ENCODE measurements around the gene ACTRT2. TPM values are rescaled to one million over a fixed set of nuclear protein-coding genes. Genes with fewer than 3 reads are reported as not detected.

ACTRT2 gene
- total and polyA plus RNA-seq, 10 donors, result not detected

DNA sequence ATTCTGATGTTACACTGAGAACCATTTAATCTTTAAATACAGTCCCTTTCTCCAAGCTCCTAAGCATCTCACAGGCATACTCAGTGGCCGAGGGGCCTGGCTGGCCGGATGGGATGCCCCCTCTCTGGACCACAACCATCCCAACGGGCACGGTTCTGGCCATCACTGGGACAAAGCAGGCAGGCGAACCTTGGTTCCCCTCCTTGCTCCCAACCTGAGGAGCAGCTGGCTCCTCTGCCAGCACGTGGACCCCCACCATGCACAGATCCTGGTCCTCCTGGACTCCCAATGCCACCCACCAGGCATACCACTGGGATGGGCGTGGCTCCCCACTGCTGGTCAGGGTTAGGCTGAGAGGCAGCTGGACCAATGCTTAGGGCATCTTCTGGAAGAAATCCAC lies 27.9 kb downstream of the ACTRT2 start:
- H3K36me3 ChIP-seq, result no peaks in the 10 kb centered on the region
- no peaks in the 10 kb centered on the region for H3K9me3 ChIP-seq
- H3K4me1 ChIP-seq, result no peaks in the 10 kb centered on the region
- H3K4me3 ChIP-seq, result no peak overlapping the region
- peaks cover 0 to 45% (median 10%) of the 10 kb centered on the region in 7 donors for H3K27me3 ChIP-seq (replicated peaks in 1 of 7)
- intact Hi-C loops (cut with DNase I; ENCODE audit: low total_unique reads), result no loop called here
- DNase-seq, result peak; percentile 58
- H3K27ac ChIP-seq, result no peak overlapping the region
- no peak for TF ChIP-seq POLR2A (IDR thresholded peaks at IDR 0.05)
- no peak for TF ChIP-seq POLR2AphosphoS5 (IDR thresholded peaks at IDR 0.05)
- TF ChIP-seq, protein P1, sequence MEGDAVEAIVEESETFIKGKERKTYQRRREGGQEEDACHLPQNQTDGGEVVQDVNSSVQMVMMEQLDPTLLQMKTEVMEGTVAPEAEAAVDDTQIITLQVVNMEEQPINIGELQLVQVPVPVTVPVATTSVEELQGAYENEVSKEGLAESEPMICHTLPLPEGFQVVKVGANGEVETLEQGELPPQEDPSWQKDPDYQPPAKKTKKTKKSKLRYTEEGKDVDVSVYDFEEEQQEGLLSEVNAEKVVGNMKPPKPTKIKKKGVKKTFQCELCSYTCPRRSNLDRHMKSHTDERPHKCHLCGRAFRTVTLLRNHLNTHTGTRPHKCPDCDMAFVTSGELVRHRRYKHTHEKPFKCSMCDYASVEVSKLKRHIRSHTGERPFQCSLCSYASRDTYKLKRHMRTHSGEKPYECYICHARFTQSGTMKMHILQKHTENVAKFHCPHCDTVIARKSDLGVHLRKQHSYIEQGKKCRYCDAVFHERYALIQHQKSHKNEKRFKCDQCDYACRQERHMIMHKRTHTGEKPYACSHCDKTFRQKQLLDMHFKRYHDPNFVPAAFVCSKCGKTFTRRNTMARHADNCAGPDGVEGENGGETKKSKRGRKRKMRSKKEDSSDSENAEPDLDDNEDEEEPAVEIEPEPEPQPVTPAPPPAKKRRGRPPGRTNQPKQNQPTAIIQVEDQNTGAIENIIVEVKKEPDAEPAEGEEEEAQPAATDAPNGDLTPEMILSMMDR (IDR thresholded peaks at IDR 0.05 in 8 of 11, conservative IDR thresholded peaks at IDR 0.05 in 3 of 11), result no peak
- WGBS, 5 donors, result 71 to 86% (median 81%) methylated on average over 5 to 7 of the region's 7 CpGs

DNA sequence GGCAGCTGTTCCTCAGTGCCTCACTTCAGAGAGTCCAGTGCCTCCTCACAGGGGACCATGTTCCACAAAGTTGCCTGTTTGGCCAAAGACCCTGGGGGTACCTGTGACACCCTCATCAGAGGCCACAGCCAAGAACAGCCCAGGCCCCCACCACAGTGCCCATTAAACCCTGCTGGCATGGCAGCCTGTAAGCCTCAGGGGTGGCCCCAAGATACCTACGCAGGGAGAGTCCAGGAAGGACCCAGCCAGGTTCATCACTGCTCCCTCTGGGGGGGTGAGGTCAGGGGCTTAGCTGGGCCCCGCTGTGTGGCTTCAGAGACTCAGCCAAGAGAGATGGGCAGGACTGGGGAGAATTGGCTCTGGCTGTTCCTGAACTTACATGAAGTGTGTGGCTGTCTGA lies 28.6 kb downstream of the ACTRT2 start:
- intact Hi-C loops (cut with DNase I; ENCODE audit: low total_unique reads), result no loop called here
- Histone ChIP-seq H3K4me3 (no peak overlapping the region), H3K9me3 (no peaks in the 10 kb centered on the region), H3K27me3 (replicated peaks in 1 of 7) (peaks cover 0 to 45% (median 5%) of the 10 kb centered on the region in 7 donors), H3K36me3 (no peaks in the 10 kb centered on the region), H3K4me1 (no peaks in the 10 kb centered on the region), H3K27ac (no peak overlapping the region)
- peak; percentile 52 for DNase-seq
- TF ChIP-seq POLR2A (IDR thresholded peaks at IDR 0.05), result no peak
- TF ChIP-seq, protein P1 (IDR thresholded peaks at IDR 0.05 in 8 of 11, conservative IDR thresholded peaks at IDR 0.05 in 3 of 11), result no peak
- TF ChIP-seq POLR2AphosphoS5 (IDR thresholded peaks at IDR 0.05), result no peak
- WGBS, 5 donors, result 77 to 94% (median 88%) methylated on average over 2 of the region's 2 CpGs; no CpG with 5 or more reads in 1 of the 5 donors

DNA sequence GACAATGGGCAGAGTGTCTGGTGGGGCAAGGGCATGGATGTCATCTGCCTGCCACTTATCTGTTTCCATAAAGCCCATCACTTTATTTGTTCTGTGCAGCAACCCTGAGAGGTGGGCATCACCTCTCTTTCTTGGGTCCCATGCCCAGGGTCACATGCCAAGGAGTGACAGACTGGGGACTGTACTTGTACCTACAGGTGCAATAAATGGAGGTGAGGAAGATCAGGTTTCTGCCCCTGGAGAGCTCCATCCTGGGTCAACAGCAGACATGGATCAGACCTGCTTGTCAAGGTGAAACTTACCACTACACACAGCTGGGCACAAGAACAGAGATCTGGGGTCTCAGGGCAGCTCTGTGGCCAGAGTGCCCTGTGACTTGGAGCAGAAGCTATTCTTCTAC lies 29.3 kb downstream of the ACTRT2 start:
- TF ChIP-seq POLR2AphosphoS5 (IDR thresholded peaks at IDR 0.05) (no peak), POLR2A (IDR thresholded peaks at IDR 0.05) (no peak)
- TF ChIP-seq, protein P1 (IDR thresholded peaks at IDR 0.05 in 8 of 11, conservative IDR thresholded peaks at IDR 0.05 in 3 of 11), result no peak
- Histone ChIP-seq H3K4me3 (no peak overlapping the region), H3K9me3 (no peaks in the 10 kb centered on the region), H3K36me3 (no peaks in the 10 kb centered on the region), H3K27ac (no peak overlapping the region), H3K4me1 (no peaks in the 10 kb centered on the region), H3K27me3 (replicated peaks in 1 of 7) (peaks cover 0 to 43% (median 5%) of the 10 kb centered on the region in 7 donors)
- intact Hi-C loops (cut with DNase I; ENCODE audit: low total_unique reads), result no loop called here
- DNase-seq, result no peak

DNA sequence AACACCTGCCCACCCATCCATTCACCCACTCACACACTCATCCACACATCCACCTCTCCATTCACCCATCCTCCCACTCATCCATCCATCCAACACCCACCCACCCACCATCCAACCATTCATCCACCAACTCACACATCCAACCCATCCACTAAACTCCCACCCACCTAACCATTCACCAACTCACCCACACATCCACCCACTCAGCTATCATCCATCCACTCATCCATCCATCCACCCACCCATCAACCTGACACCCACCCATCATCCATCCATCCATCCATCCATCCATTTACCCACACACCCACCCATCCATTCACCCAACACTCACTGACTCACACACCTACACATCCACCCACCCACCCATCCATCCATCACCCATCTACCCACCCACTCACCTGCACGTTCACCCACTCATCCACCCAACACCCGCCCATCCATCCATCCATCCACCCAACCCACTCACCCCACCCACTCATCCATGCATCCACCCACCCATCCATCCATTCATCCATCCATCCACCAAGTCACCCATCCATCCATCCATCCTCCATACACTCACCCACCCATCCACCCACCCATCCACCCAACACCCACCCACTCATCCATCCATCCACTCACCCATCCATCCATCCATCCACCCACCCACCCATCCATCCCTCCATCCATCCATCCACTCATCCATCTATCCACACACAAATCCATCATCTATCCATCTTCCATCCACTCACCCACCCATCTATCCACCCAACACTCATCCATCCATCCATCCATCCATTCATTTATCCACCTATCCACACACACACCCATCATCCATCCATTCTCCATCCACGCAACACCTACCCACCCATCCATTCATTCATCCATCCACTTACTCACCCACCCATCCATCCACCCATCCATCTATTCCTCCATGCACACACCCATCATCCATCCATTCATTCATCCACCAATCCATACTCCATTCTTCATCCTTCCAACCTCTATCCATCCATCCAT lies 30.3 kb downstream of the ACTRT2 start:
- H3K4me3 ChIP-seq, result no peak overlapping the region
- TF ChIP-seq POLR2A (IDR thresholded peaks at IDR 0.05) (no peak), POLR2AphosphoS5 (IDR thresholded peaks at IDR 0.05) (no peak)
- TF ChIP-seq, protein P1 (IDR thresholded peaks at IDR 0.05 in 8 of 11, conservative IDR thresholded peaks at IDR 0.05 in 3 of 11), result no peak
- no peaks in the 10 kb centered on the region for H3K36me3 ChIP-seq
- H3K27me3 ChIP-seq (replicated peaks in 1 of 7), result peaks cover 0 to 41% (median 5%) of the 10 kb centered on the region in 7 donors
- intact Hi-C loops (cut with DNase I; ENCODE audit: low total_unique reads), result no loop called here
- H3K9me3 ChIP-seq, result no peaks in the 10 kb centered on the region
- no peak overlapping the region for H3K27ac ChIP-seq
- DNase-seq, result no peak
- 82 to 96% (median 85%) methylated on average over 3 of the region's 3 CpGs for WGBS, 5 donors
- no peaks in the 10 kb centered on the region for H3K4me1 ChIP-seq
